GM19452 (cell line): ENCODE data around the gene PDZD4.

ENCODE experiments used
- ATAC-seq: cut with Tn5 transposase; IDR thresholded peaks from one replicate; pipeline ENCODE4 v1.9.1; 2021; ENCODE audit not compliant: unreplicated experiment

PDZD4 gene

GRCh38 chrX:153773218-153773611 is 57.1 kb downstream of the PDZD4 start:
- ATAC-seq = no peak

- no peak for ATAC-seq
Measured at GRCh38 chrX:153772316-153773217, 57.8 kb downstream of the PDZD4 start.

- no peak for ATAC-seq
Measured at GRCh38 chrX:153771415-153772315, 58.7 kb downstream of the PDZD4 start.

- no peak for ATAC-seq
Measured at GRCh38 chrX:153770601-153771414, 59.5 kb downstream of the PDZD4 start.

GRCh38 chrX:153769865-153770600 is 60.3 kb downstream of the PDZD4 start:
- ATAC-seq = no peak

- no peak for ATAC-seq
Measured at GRCh38 chrX:153769158-153769864, 61.0 kb downstream of the PDZD4 start.

GRCh38 chrX:153768311-153769157 is 61.8 kb downstream of the PDZD4 start:
- no peak for ATAC-seq

GRCh38 chrX:153767674-153768055 is 62.7 kb downstream of the PDZD4 start:
- ATAC-seq = no peak

- no peak for ATAC-seq
Measured at GRCh38 chrX:153766871-153767673, 63.3 kb downstream of the PDZD4 start.

- no peak for ATAC-seq
Measured at GRCh38 chrX:153766098-153766817, 64.1 kb downstream of the PDZD4 start.

GRCh38 chrX:153765138-153766079 is 64.9 kb downstream of the PDZD4 start:
- no peak for ATAC-seq

GRCh38 chrX:153764786-153765137 is 65.6 kb downstream of the PDZD4 start:
- no peak for ATAC-seq

GRCh38 chrX:153763989-153764755 is 66.2 kb downstream of the PDZD4 start, which contains the start of gene PLXNB3:
Gene PLXNB3, plus strand, starts transcription at chrX:153764249. Its CDS starts 1,287 bp downstream, at chrX:153765536.
- peak; percentile 51 for ATAC-seq

- ATAC-seq = no peak
Measured at GRCh38 chrX:153763298-153763932, 66.9 kb downstream of the PDZD4 start.

GRCh38 chrX:153762626-153763173 is 67.6 kb downstream of the PDZD4 start:
- no peak for ATAC-seq
